HG03460 (cell line): ENCODE measurements around the gene PRKAA2.

Experiments
- ATAC-seq: cut with Tn5 transposase; IDR thresholded peaks from one replicate; pipeline ENCODE4 v1.9.1; 2021; ENCODE audit not compliant: unreplicated experiment

Gene PRKAA2

DNA sequence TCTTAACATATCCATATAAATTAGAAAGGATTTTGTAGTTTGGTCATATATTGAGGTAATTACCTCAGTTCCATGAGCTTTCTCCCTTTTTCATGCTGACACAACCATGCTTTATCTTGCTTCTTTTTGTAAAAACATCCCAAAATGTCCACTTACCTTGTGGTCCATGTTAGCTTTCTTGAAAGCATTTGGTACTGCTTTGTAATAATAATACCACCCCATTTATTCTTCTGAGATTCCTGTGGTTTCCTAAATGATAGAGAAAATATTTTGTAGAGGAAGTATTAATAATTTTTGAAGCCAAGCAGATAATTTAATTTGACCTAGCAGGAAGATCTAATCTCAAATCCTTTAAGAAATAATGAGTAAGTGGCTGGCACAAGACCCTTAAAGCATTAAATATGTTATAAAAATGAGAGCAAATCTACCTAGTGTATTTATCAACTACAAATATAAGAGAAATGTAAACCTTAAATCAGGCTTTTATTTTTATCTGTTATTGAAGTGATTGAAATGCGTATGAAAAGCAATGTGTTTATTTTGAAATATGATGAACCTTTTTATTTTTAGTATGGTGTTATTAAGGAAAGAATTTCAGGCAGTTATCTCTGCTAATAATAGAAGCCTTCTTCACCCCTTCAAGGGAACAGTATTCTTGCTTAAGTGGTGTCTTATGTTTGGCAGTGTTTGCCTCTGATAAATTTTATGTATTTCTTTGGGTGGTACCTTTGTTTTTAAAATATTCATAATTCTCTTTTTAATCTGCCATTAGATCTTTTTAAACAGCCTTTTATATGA is 9.2 kb downstream of the PRKAA2 start:
- ATAC-seq: no peak

DNA sequence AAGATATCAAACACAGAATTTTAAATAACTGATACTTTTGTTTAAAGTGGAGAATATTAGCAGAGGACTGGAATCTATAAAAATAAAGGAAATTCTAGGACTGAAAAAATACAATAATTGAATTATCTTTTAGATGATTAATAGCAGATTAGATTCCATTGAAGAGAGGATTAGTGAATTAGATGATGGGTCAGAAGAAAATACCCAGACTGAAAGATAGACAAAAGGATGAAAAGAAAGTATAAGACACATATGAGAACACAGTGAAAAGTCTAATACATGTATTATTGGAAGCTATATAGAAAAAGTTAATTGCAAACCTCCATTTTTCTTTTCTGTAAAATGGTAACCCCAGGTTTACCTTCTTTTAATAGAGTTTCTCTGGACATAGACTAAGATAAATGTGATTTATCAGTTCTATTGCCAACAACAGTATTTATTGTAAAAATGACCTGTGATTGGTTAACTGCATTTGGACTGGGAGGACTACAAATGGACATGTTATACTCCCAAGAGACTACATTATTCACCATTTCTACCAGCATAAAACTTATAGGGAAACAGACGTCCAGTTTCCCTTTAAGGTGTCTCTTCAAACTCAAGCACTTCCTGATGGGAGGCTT is 11.0 kb downstream of the PRKAA2 start:
- no peak for ATAC-seq

DNA sequence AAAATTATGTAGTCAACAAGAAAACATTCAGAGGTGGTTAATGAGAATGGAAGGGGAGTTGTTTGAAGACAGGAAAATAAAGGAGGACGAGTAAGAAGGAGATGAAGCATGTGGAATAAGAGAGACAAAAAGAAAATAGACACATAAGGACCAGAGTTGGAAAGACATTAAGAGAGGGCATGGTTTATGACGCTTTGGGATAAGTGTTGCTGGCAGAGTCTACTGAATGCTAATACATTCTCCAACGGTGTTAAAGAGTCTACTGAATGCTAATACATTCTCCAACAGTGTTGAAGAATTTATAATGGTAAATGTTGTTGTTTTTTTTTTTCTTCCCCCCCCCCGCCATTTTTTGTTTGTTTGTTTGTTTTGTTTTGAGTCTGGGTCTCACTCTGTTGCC is 13.1 kb downstream of the PRKAA2 start:
- no peak for ATAC-seq

DNA sequence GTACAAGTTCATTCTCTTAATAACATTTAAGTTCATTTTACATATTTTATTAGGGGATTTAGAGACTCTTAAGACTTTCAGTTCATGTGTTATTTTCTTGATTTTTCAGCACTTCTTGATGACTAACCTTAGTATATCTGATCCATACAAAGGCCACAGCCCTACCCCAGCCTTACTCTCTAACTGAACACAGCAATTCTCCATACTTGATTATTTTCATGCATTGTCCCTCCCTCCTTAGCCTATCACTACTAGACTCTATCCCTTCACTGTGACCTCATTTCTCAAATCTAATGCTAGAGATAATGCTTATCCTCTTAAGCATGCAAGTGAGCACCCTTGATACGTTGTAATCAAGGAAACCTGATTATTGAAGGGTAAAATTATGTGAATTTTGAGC is 15.2 kb downstream of the PRKAA2 start:
- no peak for ATAC-seq

DNA sequence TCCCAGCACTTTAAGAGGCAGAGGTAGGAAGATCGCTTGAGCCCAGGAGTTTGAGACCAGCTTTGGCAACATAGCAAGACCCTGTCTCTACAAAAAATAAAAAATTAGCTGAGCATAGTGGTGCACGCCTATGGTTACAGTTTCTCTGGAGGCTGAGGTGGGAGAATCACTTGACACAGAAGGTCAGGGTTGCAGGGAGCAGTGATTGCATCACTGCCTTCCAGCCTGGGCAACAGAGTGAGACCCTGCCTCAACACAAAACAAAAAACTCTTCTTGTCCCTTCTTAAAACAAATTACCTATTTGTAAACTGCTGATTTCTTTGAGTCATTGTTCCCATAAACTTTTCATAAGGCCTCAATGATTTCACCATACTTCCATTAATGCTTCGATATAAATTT is 18.7 kb downstream of the PRKAA2 start:
- ATAC-seq: no peak

DNA sequence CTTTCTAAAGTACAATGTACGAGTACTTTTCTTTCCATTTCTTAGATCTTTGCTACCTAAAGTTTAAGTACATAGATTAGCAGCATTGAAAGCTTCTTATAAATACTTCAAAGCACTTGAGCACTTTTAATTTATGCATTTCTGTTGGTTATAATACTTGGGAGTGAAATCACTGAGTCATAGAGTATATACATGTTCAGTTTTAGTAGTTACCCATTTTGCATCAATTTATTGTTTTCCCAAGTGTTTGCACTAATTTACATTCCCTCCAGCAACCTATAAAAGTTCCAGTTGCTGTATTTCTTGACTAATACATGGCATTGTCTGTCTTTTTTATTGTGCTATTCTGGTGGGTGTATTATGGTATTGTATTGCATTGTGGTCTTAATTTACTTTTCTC is 20.3 kb downstream of the PRKAA2 start:
- ATAC-seq: no peak

DNA sequence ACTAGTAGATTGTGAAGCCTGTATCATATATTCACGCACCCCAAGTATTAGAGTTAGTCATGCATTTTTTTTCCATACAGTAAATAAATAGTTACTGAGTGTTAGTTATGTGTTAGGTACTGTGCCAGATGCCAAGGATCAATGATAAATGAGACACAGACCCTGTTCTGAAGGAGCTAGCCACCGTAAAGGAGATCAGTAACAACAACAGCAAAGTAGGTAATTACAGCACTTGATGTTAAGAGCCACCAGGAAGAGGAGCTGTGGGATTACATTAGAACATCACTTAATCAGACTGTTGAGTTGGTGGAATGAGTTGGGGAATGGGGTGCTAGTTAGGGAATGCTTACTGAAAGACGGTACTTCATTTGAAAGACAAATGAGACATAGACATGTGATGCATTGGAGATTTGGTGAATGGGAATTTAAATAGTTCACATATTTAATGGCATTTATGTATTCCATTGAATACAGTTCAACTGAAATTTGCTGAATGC is 21.0 kb downstream of the PRKAA2 start:
- no peak for ATAC-seq

DNA sequence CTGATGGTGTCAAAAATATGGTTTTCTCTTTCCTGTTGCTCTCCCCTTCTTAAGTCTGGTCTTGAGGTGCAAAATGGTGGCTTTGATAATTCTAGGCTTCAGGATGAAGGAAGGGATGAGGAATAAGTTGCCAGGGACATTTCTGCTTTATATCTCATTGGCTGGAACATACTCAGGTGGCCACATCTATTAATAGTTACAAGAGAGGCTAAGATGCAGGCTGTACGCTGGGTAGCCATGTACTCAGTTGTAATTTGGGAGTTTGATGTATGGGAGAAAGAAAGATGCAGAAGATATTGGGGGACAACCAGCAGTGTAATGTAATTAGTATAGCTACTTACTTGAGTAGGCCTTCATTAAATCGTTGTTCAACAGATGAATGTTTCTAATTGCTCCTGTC is 25.2 kb downstream of the PRKAA2 start:
- no peak for ATAC-seq

DNA sequence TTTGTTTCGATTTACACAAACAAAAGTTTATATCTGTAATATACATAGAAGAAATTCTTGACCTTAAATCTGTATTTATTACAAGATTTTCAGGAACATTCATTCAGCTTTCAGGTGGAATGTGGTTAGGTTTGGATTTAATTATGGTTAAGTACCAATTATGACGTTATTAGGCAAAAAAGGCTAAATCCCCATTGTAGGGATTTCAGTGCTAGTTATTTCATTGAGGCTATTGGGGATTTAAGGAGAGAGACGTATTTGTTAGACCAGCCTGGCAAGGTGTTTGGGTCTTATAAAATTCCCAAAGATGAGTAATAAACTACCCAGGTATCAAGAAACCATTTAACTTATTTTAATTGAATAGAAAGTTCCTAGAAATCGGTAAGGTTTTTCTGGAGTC is 26.0 kb downstream of the PRKAA2 start:
- no peak for ATAC-seq

DNA sequence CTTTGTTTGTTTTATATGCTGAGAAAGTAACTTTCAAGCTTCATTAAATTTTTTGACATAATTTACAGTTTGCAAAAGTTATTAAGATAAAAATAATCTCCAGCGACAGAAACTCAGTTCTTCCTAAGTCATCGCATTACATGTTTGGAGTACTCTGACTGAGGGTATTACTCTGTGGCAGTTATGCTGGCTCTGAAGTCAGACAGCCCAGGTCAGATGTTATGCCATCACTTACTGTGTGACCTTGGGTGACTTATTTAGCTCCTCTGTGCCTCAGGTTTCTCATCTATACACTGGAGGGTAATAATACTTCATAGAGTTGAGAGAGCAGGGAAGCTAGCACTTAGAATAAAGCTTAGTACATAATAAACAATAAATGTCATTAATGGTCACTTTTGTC is 26.4 kb downstream of the PRKAA2 start:
- no peak for ATAC-seq

DNA sequence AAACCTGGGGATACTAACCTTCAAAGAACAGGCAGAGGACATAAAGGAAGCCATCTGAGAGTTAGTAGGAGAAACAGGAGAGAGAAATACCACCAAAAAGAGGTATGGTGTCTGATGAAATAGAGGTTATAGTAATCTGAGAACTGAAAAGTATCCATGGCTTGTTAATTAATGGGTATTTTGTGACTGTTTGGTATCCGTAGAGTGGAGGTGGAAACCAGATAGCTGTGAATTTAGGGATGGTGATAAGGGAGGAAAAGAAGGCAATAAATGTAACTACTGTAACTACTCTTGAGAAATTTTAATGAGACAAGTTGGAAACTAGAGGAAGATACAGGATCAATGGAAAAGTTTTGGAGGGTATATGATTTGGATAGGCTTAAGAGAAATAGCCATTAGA is 27.5 kb downstream of the PRKAA2 start:
- no peak for ATAC-seq

DNA sequence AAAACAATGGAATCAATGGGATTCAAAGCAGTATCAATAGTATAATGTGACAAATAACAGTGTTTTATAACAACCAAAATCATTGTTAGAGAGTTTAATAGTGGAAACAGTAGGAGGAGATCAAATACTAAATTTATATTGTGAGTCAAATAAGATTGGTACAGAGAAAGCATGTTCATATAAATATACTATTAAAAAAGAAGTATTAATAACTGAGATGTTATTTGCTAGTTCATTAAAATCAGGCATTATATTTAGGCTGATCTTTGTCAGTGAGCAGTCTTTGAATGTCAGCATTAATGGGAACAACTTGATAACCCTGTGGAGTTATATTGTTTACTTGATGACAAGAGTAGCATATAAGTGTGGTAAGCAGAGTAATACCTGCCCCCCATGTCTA is 30.6 kb downstream of the PRKAA2 start:
- ATAC-seq: no peak

DNA sequence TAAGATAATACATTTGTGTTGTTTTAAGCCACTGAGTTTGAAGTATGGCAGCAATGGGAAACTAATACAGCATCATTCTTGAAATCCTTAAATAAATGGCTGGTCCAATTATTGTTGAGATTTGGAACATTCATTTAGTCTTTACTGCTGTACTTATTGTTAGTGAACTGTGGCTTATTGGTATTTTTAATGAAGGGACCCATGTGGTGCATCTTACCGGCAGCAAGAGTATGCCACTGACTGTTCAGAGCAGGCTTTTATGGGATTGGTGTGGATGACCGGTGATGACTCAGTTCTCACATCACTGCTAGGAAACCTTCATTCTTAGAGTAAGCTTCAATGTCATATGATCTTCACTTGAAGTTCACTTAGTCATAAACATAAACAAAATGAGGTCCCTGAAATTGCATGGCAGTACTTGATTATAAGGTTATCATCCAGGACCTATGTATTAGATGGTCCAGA is 31.5 kb downstream of the PRKAA2 start:
- no peak for ATAC-seq

DNA sequence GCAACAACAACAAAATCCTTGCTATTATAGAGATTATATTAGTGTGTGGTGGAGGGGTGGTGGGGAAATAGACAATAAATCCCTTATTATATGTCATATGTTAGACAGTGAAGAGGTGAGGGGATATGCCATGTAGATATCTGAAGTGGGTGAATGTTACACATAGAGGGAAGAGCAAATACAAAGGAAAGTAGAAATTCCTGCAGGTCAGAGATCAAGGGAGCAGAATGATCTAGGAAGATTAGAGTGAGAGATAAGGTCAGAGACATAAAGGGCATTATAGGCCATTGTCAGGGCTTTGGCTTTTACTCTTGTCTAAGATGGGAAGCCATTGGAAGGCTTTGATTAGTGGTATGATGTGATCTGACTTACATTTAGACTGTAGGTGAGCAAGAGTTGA is 38.5 kb downstream of the PRKAA2 start:
- no peak for ATAC-seq

DNA sequence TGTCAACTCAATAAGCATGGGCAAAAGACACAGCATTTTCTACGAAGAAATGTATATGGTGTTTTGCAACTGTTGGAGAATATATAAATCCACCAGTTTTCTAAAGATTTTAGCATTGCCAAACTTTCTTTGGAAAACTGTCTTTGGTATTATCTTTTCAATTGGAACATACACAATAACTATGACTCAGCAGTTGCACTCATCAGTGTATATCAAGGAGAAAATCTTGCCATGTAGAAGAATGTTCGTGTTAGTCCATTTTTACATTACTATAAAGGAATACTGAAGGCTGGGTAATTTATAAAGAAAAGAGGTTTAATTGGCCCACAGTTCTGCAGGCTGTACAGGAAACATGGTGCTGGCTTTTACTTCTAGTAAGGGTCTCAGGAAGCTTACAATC is 41.1 kb downstream of the PRKAA2 start:
- ATAC-seq: no peak

DNA sequence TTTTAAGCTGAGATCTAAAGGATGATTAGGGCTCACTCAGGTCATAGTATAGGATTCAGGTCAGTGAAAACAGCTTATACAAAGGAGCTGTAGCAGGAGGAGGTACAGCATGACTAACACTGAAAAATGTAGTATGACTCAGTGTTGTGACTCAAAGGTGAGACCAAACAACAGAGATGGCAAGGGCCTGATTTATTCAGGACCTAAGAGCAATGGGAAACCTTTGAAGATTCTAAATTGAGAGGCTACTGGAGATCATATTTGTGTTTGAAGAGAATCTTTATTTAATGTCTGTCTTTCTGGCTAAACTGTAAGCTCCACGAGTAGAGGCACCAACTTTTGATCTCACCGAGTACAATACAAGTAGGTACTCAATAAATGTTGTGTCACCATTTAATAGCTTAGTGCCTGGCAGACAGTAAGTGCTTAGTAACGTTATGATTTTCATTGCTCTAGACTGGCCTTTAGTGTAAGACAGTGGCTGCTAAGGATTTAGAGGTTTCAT is 43.5 kb downstream of the PRKAA2 start:
- ATAC-seq: no peak

DNA sequence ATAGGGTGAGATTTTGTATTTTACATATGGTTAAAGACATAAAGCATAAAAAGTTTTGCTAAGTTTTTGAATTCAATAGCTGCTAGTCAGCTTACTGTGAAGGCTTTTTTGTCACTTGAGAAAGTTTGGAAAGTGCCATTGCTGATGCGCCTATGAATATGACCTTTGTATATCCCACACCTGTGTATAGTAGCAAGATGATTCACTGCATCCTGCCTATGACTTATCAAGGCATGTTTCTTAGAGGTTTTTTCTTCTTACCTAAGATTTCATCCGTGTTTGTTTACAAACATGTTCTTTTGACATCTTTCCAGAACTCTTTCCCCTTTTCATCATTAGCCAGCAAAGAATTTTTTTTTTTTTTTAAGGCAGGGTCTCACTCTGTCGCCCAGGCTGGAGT is 51.5 kb downstream of the PRKAA2 start:
- no peak for ATAC-seq

DNA sequence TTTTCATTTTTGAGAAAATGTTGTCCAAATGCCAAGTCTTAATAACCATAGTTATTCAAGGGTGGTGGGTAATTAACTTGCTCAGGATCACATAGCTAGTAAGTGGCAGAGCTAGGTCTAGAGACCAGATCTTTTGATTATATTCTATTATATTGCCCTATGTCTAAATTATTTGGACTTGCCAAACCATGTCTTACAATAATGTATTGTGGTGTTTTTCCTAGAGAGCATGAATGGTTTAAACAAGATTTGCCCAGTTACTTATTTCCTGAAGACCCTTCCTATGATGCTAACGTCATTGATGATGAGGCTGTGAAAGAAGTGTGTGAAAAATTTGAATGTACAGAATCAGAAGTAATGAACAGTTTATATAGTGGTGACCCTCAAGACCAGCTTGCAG is 58.6 kb downstream of the PRKAA2 start:
- no peak for ATAC-seq

DNA sequence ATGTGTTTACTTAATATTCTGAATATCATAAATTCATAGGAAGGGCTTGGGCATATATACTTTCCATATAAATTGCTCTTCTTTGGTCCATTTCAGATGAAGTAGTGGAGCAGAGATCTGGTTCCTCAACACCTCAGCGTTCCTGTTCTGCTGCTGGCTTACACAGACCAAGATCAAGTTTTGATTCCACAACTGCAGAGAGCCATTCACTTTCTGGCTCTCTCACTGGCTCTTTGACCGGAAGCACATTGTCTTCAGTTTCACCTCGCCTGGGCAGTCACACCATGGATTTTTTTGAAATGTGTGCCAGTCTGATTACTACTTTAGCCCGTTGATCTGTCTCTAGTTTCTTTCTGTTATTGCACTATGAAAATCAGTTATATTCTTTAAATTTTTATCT is 62.3 kb downstream of the PRKAA2 start:
- no peak for ATAC-seq

DNA sequence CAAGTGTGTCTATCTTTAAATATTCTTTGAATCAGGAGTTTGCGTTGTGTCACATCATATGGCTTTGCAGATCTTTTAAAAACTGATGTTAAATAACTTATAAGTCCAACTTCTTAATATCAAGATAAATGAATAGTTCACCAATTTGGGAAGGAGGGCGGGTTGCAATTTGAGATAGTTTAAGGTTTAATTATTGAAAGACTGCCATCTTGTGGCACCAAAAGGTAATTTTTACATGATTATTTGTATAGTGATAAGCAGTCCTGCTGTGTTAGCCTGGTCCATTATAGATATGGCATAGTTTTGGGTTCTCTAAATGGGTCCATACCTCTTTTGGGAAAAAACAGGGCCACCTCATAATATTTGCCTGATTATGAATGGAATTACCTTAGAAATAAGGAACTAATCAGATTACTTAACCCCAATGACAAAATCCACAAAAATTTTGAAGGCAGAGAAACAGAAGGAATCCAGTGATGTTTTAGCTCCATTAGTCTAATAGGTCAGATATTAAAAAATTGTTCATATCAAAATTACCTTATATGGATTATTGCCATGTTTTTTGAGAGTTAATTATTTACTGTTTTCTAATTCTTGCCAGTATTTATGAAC is 64.3 kb downstream of the PRKAA2 start:
- ATAC-seq: no peak

DNA sequence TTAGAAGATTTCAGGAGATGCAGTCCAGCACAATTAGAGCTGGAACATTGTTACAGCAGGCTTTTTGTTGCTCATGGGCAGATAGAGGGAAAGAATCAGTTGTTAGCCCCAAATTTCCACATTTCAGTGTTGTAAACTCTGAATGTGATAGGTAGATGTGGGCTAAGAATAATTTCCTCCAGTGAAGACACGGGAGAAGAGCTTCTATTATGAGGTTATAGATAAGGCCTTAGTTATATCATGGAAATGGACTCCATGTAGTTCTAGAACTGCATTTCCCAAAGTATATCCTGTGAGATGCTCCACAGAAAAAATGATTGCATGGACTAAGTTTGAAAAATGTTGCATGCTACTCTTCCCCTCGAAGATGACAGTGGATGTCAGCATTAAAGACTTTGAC is 64.9 kb downstream of the PRKAA2 start:
- no peak for ATAC-seq

DNA sequence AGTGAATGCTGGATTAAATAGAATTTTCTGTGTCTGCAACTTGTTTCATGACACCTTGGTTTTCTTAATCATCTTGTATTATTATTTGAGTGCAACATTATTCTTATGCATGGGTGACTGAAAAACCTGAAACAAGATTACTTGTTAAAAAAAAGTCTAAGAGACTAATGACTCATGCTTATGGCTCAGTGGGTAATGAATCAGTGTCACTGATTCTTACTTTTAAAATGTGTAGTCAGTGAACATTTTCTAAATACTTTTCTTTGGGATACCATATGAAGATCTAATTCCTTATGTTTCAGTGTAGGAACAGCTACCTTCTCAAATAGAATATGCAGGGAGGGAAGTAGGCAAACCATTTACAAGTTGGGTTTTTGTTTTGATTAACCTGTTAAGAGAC is 65.5 kb downstream of the PRKAA2 start:
- no peak for ATAC-seq
